ENCODE data around the gene TRMT11.

- TF ChIP-seq CTCF (IDR thresholded peaks at IDR 0.05; ENCODE audit: insufficient read depth, low read length), result no peak
- TF ChIP-seq GABPA (IDR thresholded peaks at IDR 0.05; ENCODE audit: low read depth), result no peak
- TF ChIP-seq REST (IDR thresholded peaks at IDR 0.05; ENCODE audit: insufficient replicate concordance, low read depth), result no peak
- TF ChIP-seq POLR2AphosphoS5 (IDR thresholded peaks at IDR 0.05; ENCODE audit: low read depth), result no peak
Measured at GRCh38 chr6:126050795-126051194, 64.5 kb downstream of the TRMT11 start.
